ENCODE results near the gene SSU72. TPM values are rescaled to one million over a fixed set of nuclear protein-coding genes. Genes with fewer than 3 reads are reported as not detected.

SSU72 gene
- 80.7 and 94.3 TPM in 2 replicates for total RNA-seq (2014; rRNA removed; shearing (Covaris generic))

- Histone ChIP-seq H3K27me3 (ENCODE audit: control insufficient read depth, insufficient read depth, low read length) (no peaks in the 10 kb centered on the region; the same call in 1 of the 2 replicates), H3K4me3 (ENCODE audit: insufficient read depth, low read depth, low read length) (peak within 1 kb of the TSS; percentile 100), H3K36me3 (replicated peaks; ENCODE audit: control insufficient read depth, insufficient read depth, low read length) (no peaks in the 10 kb centered on the region)
- DNase-seq: peak; percentile 98
Measured at GRCh38 chr1:1574721-1575537, at the start of gene SSU72. Gene SSU72, minus strand, starts transcription at chr1:1574863. Its CDS starts 306 bp downstream, at chr1:1574557.

- H3K36me3 ChIP-seq (replicated peaks; ENCODE audit: control insufficient read depth, insufficient read depth, low read length): no peaks in the 10 kb centered on the region
- no peaks in the 10 kb centered on the region for H3K27me3 ChIP-seq (ENCODE audit: control insufficient read depth, insufficient read depth, low read length)
- no peak for DNase-seq
- H3K4me3 ChIP-seq (ENCODE audit: insufficient read depth, low read depth, low read length): no peak overlapping the region
Measured at GRCh38 chr1:1623631-1624442, 49.2 kb upstream of the SSU72 start.

GRCh38 chr1:1623181-1623630, 48.5 kb upstream of the SSU72 start:
- DNase-seq: no peak

GRCh38 chr1:1622788-1623094, 48.1 kb upstream of the SSU72 start:
- no peaks in the 10 kb centered on the region for H3K36me3 ChIP-seq (replicated peaks; ENCODE audit: control insufficient read depth, insufficient read depth, low read length)
- H3K4me3 ChIP-seq (ENCODE audit: insufficient read depth, low read depth, low read length): no peak overlapping the region
- DNase-seq: no peak
- no peaks in the 10 kb centered on the region for H3K27me3 ChIP-seq (ENCODE audit: control insufficient read depth, insufficient read depth, low read length)

More at GRCh38 chr1:1623181-1623630, 48.5 kb upstream of the SSU72 start:
- H3K27me3 ChIP-seq (ENCODE audit: control insufficient read depth, insufficient read depth, low read length): no peaks in the 10 kb centered on the region
- no peak overlapping the region for H3K4me3 ChIP-seq (ENCODE audit: insufficient read depth, low read depth, low read length)
- H3K36me3 ChIP-seq (replicated peaks; ENCODE audit: control insufficient read depth, insufficient read depth, low read length): no peaks in the 10 kb centered on the region

- peaks cover 1% of the 10 kb centered on the region; the same call in 1 of the 2 replicates for H3K36me3 ChIP-seq (replicated peaks; ENCODE audit: control insufficient read depth, insufficient read depth, low read length)
- no peaks in the 10 kb centered on the region for H3K27me3 ChIP-seq (ENCODE audit: control insufficient read depth, insufficient read depth, low read length)
- no peak overlapping the region for H3K4me3 ChIP-seq (ENCODE audit: insufficient read depth, low read depth, low read length)
- DNase-seq: no peak
Measured at GRCh38 chr1:1622010-1622787, 47.5 kb upstream of the SSU72 start.

DNA sequence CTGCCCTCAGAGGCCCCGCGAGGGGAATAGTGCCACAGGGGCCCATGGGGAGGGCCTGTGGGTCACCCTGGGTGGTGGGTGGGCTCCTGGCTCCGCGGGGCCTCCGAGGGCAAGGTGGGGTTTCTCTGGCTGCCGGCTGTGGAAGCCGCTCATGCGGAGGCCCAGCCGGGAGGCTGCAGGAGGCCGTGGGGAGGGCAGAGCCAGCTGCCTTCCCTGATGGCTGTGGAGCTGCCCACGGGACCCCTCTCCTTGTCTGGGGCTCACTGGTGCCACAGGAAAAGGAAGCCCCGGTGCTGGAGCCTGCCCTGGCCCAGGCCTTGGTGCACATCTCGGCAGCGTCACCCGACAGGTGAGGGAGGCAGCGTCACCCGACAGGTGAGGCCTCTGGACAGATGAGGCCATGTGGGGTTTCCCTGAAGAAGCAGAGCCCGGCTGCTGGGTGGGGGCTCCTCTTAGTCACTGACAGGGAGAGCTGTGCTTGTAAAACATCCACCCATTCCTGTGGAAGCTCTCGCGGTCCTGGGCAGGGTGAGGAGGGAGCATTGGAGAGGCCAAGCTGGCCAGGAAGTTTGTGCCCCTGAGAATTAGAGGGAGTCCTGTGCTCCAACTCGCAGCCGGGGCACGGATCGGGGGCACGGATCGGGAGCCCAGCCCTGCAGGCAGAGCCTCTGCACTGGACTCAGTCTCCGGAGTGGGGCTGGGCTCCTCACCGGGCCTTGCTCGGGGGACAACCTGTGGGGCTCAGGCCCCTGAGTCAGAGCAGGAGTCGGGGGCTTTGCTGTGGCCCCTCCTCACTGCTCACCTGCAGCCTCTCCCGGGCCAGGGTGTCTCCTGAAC, 46.7 kb upstream of the SSU72 start:
- H3K36me3 ChIP-seq (replicated peaks; ENCODE audit: control insufficient read depth, insufficient read depth, low read length): peaks cover 1% of the 10 kb centered on the region; the same call in 1 of the 2 replicates
- H3K27me3 ChIP-seq (ENCODE audit: control insufficient read depth, insufficient read depth, low read length): no peaks in the 10 kb centered on the region
- no peak overlapping the region for H3K4me3 ChIP-seq (ENCODE audit: insufficient read depth, low read depth, low read length)
- DNase-seq: no peak

DNA sequence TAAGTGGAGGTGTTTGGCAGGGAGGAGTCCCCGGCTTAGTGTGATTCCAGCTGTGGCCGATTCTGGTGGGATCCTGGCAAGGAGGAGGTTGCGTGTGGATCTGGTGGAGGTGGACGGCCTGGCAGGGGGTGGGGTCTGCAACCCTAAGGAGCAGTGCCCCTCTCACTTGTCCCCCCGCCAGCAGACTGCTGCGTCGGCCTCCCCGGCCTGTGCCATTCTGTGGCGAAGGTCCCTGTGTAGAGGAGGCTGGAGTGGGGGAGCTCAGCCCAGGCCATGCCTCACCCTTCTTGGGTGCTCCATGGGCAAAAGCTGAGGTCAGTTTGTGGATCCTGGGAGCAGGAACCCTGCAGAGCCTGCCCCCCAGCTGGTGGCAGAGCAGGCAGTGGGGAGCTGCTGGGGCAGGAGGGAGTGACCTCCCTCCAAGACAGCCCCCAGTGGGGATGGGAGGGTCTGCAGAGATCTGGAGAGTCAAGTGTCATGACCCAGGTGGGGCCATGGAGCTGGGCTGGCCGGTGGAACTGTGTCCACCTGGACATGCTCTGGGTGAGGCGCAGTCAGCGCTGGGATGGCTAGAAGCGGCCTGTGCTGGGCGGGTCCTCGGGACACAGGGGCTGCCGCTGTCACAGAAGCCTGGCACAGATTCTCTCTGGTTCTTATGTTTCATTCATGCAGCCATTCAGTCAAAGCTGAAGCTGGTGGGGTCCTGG, 45.9 kb upstream of the SSU72 start:
- no peaks in the 10 kb centered on the region for H3K27me3 ChIP-seq (ENCODE audit: control insufficient read depth, insufficient read depth, low read length)
- peaks cover 1% of the 10 kb centered on the region; the same call in 1 of the 2 replicates for H3K36me3 ChIP-seq (replicated peaks; ENCODE audit: control insufficient read depth, insufficient read depth, low read length)
- DNase-seq: no peak
- H3K4me3 ChIP-seq (ENCODE audit: insufficient read depth, low read depth, low read length): no peak overlapping the region

DNA sequence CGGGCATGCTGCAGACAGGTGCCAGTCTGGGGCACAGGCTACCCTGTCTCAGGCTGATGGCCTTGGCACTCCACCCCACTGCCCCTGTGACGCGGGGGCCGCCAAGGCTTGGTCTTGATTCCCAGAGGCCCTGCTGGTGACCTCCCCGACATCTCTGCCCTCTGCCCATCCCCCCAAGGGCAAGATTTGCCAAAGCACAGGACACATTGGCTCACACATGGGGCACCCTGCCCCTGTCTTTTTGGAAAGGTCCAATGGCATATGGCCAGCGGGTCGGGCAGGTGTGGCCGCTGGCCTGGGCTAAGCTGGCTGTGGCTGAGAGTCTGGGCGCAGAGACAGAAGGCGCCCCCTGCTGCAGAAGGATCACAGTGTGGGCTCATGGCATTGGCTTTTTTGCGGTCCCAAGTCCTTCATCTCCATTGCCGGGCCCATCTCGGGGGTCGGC, 45.3 kb upstream of the SSU72 start:
- Histone ChIP-seq H3K4me3 (ENCODE audit: insufficient read depth, low read depth, low read length) (no peak overlapping the region), H3K36me3 (replicated peaks; ENCODE audit: control insufficient read depth, insufficient read depth, low read length) (peaks cover 1% of the 10 kb centered on the region; the same call in 1 of the 2 replicates), H3K27me3 (ENCODE audit: control insufficient read depth, insufficient read depth, low read length) (no peaks in the 10 kb centered on the region)
- DNase-seq: peak; percentile 92

- peaks cover 1% of the 10 kb centered on the region; the same call in 1 of the 2 replicates for H3K36me3 ChIP-seq (replicated peaks; ENCODE audit: control insufficient read depth, insufficient read depth, low read length)
- H3K27me3 ChIP-seq (ENCODE audit: control insufficient read depth, insufficient read depth, low read length): no peaks in the 10 kb centered on the region
- H3K4me3 ChIP-seq (ENCODE audit: insufficient read depth, low read depth, low read length): no peak overlapping the region
- no peak for DNase-seq
Measured at GRCh38 chr1:1618396-1619068, 43.9 kb upstream of the SSU72 start.

DNA sequence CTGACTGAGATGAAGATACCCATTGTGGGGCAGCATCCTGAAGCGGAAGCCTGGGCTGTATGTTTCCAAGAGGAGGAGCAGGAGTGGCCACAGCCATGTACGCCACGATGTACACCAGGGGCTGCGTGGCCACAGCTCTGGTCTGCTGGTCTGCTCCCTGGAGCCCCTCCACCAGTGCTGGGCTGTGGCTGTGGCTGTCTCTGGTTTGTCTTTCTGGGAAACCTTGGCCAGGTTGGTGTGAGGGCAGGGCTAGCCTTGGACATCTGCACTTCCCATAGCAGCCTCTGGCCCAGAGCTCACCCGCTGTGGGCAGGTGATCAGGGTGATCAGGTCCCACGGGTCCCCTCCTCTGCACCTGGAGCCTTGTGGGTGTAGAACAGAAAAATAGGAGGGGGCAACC, 43.3 kb upstream of the SSU72 start:
- H3K27me3 ChIP-seq (ENCODE audit: control insufficient read depth, insufficient read depth, low read length): no peaks in the 10 kb centered on the region
- DNase-seq: no peak
- peaks cover 1% of the 10 kb centered on the region; the same call in 1 of the 2 replicates for H3K36me3 ChIP-seq (replicated peaks; ENCODE audit: control insufficient read depth, insufficient read depth, low read length)
- no peak overlapping the region for H3K4me3 ChIP-seq (ENCODE audit: insufficient read depth, low read depth, low read length)

GRCh38 chr1:1617516-1617915, 42.9 kb upstream of the SSU72 start:
- Histone ChIP-seq H3K27me3 (ENCODE audit: control insufficient read depth, insufficient read depth, low read length) (no peaks in the 10 kb centered on the region), H3K4me3 (ENCODE audit: insufficient read depth, low read depth, low read length) (no peak overlapping the region), H3K36me3 (replicated peaks; ENCODE audit: control insufficient read depth, insufficient read depth, low read length) (peaks cover 1% of the 10 kb centered on the region; the same call in 1 of the 2 replicates)
- no peak for DNase-seq

- Histone ChIP-seq H3K27me3 (ENCODE audit: control insufficient read depth, insufficient read depth, low read length) (no peaks in the 10 kb centered on the region), H3K36me3 (replicated peaks; ENCODE audit: control insufficient read depth, insufficient read depth, low read length) (peaks cover 1% of the 10 kb centered on the region; the same call in 1 of the 2 replicates), H3K4me3 (ENCODE audit: insufficient read depth, low read depth, low read length) (peak overlapping the region; percentile 100; the same call in 1 of the 2 replicates)
- no peak for DNase-seq
Measured at GRCh38 chr1:1616838-1617237, 42.2 kb upstream of the SSU72 start.
